Measurements from ENCODE around the gene TNFSF15. TPM values are rescaled to one million over a fixed set of nuclear protein-coding genes. Genes with fewer than 3 reads are reported as not detected.
A peak's percentile ranks its signal among the peaks of the same experiment; 100 is the strongest.

TNFSF15 gene
- total and polyA plus RNA-seq, 2 of the 4 experiments (the other 2 are of a cell fraction), result 0.03 to 0.18 TPM

GRCh38 chr9:114745879-114746550 lies 59.8 kb downstream of the TNFSF15 start:
- H2AK5ac ChIP-seq (ENCODE audit: low read depth, low read length), result peak overlapping the region; percentile 3; the same call in 1 of the 2 replicates
- no peaks in the 10 kb centered on the region for H3K9me3 ChIP-seq (ENCODE audit: control insufficient read depth, insufficient read depth, low read length)
- ChIA-PET POLR2A (ENCODE audit: unreplicated experiment) (no interaction called here), CTCF (interaction anchor here (2.4 kb wide), 1 partner anchor 161 kb away, joined by 5 read pairs; no protein-coding TSS in a partner anchor)
- H4K8ac ChIP-seq (ENCODE audit: low read depth in 2 of 2, low read length in 2 of 2), result no peak overlapping the region
- H3K14ac ChIP-seq (replicated peaks; ENCODE audit: low read depth, low read length), result no peak overlapping the region
- no peak overlapping the region for H3K4me2 ChIP-seq (ENCODE audit: low read depth, low read length)
- peaks cover 2% of the 10 kb centered on the region; the same call in 1 of the 2 replicates for H3K27me3 ChIP-seq (ENCODE audit: control insufficient read depth, insufficient read depth, low read length)
- H3K9me1 ChIP-seq (ENCODE audit: insufficient read depth, low read length), result peaks cover 4% of the 10 kb centered on the region; the same call in 1 of the 2 replicates
- no peak overlapping the region for H2BK15ac ChIP-seq (ENCODE audit: low read depth, low read length)
- 100% methylated on average over 1 of the region's 3 CpGs; no CpG with 5 or more reads in 1 of the 2 experiments for WGBS, 2 experiments (ENCODE audit: extremely low coverage in 2 of 2, insufficient read length in 1 of 2)
- TF ChIP-seq SMC3 (IDR thresholded peaks at IDR 0.05; ENCODE audit: low read depth, low read length), result no peak
- TF ChIP-seq ELK1 (IDR thresholded peaks at IDR 0.05; ENCODE audit: borderline replicate concordance, low read depth, low read length), result no peak
- no peak for TF ChIP-seq NFE2L2 (IDR thresholded peaks at IDR 0.05; ENCODE audit: low read depth, low read length)
- TF ChIP-seq RFX5 (IDR thresholded peaks at IDR 0.05; ENCODE audit: low read depth, low read length), result no peak
- no peak for TF ChIP-seq RCOR1 (IDR thresholded peaks at IDR 0.05; ENCODE audit: insufficient replicate concordance, low read length)
- no peak for TF ChIP-seq FOS (IDR thresholded peaks at IDR 0.05; ENCODE audit: low read depth, low read length)
- no peak for TF ChIP-seq CHD1 (IDR thresholded peaks at IDR 0.05; ENCODE audit: low read depth, low read length)
- TF ChIP-seq, protein P1, sequence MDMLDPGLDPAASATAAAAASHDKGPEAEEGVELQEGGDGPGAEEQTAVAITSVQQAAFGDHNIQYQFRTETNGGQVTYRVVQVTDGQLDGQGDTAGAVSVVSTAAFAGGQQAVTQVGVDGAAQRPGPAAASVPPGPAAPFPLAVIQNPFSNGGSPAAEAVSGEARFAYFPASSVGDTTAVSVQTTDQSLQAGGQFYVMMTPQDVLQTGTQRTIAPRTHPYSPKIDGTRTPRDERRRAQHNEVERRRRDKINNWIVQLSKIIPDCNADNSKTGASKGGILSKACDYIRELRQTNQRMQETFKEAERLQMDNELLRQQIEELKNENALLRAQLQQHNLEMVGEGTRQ (IDR thresholded peaks at IDR 0.05; ENCODE audit: low read depth, low read length), result no peak
- TF ChIP-seq CEBPB (IDR thresholded peaks at IDR 0.05; ENCODE audit: low read depth, low read length), result no peak
- no peak overlapping the region for H2BK120ac ChIP-seq (ENCODE audit: low read depth, low read length)
- H2BK5ac ChIP-seq (ENCODE audit: low read depth, low read length, poor library complexity, severe bottlenecking), result no peak overlapping the region
- no peak overlapping the region for H3K27ac ChIP-seq (ENCODE audit: insufficient read depth, low read length)
- no peak overlapping the region for H3K18ac ChIP-seq (ENCODE audit: low read depth, low read length)
- H4K91ac ChIP-seq (ENCODE audit: insufficient read depth, low read depth, low read length), result no peak overlapping the region
- H3K4me1 ChIP-seq (ENCODE audit: control insufficient read depth, insufficient read depth, low read length), result no peaks in the 10 kb centered on the region
- no peak overlapping the region; the same call in 1 of the 2 replicates for H3K23ac ChIP-seq (ENCODE audit: low read depth, low read length)
- H3K9ac ChIP-seq (ENCODE audit: low read depth, low read length), result no peak overlapping the region
- DNase-seq (no peak), ATAC-seq (ENCODE audit: low read depth) (no peak)
- intact Hi-C loops (cut with micrococcal nuclease) (no loop called here), dilution Hi-C loops (cut with HindIII; ENCODE audit: low sequenced_read_pairs, unreplicated experiment) (no loop called here), in situ Hi-C loops (cut with MboI; ENCODE audit: low sequenced_read_pairs) (no loop called here)
- no peak overlapping the region for H3K4ac ChIP-seq (ENCODE audit: low read depth, low read length)
- H3K4me3 ChIP-seq (ENCODE audit: insufficient read depth, low read depth, low read length), result no peak overlapping the region
- no peaks in the 10 kb centered on the region for H3K79me1 ChIP-seq (ENCODE audit: low read depth in 1 of 2, low read length in 2 of 2)
- no peaks in the 10 kb centered on the region for H4K20me1 ChIP-seq (ENCODE audit: insufficient read depth, low read length)
- H3K36me3 ChIP-seq (ENCODE audit: control insufficient read depth, insufficient read depth, low read length), result no peaks in the 10 kb centered on the region
- no peak overlapping the region for H2BK20ac ChIP-seq (ENCODE audit: low read depth, low read length)
- H3K56ac ChIP-seq (ENCODE audit: extremely low read depth, insufficient read depth, low read length), result no peak overlapping the region
- no peak overlapping the region for H2AK9ac ChIP-seq (replicated peaks; ENCODE audit: low read depth, low read length, poor library complexity)
- H4K5ac ChIP-seq (ENCODE audit: low read depth, low read length), result no peak overlapping the region
- no TSS peak for BruUV-seq (replicated peaks)
- peak overlapping the region; percentile 27 for H2AFZ ChIP-seq (replicated peaks; ENCODE audit: low read length, poor library complexity)

All from IMR-90 (cell line).